ENCODE data around the gene PIGR.

DNA sequence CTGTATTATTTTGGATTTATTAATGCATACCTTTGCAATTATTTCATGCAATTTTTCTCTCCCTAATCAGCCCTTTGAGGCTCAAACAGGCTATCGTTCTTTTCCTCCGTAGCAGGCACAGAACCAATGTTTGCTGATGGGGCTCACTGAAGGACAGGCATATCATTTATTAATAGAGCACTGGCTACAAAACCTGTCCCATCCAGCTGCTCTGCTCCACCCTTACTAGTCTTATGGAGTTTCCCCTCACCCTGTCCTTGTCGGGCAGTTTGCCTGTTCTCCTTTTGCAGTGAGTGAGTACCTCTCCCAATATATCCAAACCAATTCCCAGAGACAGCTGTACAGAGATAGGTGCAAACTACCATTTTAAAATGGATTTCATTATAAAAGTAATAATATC, 40.6 kb upstream of the PIGR start:
- TF ChIP-seq, protein P1, sequence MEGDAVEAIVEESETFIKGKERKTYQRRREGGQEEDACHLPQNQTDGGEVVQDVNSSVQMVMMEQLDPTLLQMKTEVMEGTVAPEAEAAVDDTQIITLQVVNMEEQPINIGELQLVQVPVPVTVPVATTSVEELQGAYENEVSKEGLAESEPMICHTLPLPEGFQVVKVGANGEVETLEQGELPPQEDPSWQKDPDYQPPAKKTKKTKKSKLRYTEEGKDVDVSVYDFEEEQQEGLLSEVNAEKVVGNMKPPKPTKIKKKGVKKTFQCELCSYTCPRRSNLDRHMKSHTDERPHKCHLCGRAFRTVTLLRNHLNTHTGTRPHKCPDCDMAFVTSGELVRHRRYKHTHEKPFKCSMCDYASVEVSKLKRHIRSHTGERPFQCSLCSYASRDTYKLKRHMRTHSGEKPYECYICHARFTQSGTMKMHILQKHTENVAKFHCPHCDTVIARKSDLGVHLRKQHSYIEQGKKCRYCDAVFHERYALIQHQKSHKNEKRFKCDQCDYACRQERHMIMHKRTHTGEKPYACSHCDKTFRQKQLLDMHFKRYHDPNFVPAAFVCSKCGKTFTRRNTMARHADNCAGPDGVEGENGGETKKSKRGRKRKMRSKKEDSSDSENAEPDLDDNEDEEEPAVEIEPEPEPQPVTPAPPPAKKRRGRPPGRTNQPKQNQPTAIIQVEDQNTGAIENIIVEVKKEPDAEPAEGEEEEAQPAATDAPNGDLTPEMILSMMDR (IDR thresholded peaks at IDR 0.05): no peak
- TF ChIP-seq POLR2AphosphoS5 (IDR thresholded peaks at IDR 0.05; ENCODE audit: insufficient read depth in 1 of 2, low read depth in 1 of 2) (no peak), POLR2A (IDR thresholded peaks at IDR 0.05) (no peak)

Measured in vagina (tissue), 2 donors.